WTC11 (cell line): ENCODE data around the gene PITPNC1. TPM values are rescaled to one million over a fixed set of nuclear protein-coding genes. Genes with fewer than 3 reads are reported as not detected.
A peak's percentile ranks its signal among the peaks of the same experiment; 100 is the strongest.

Experiments used
- ATAC-seq: fragments of 200-7000 bp; cut with Tn5 transposase; 2 replicates; pipeline ENCODE4 v1.10.0; 2021; ENCODE audit warnings: mild to moderate bottlenecking, moderate library complexity
- CTCF ChIA-PET: fragments of 300-600 bp; sonication (Branson Sonifier 250); formaldehyde crosslinking; loops from one replicate; lab custom pipeline; 2021; ENCODE audit warnings: antibody characterized with exemption; lab: Charles Lee
- POLR2A ChIA-PET: fragments of 350-600 bp; sonication (Branson Sonifier 250); formaldehyde crosslinking; loops from one replicate; lab custom pipeline; 2021; ENCODE audit warnings: antibody characterized with exemption; lab: Charles Lee
- DNase-seq: peaks from one replicate; pipeline ENCODE4 v3.0.0; 2021; ENCODE audit warnings: low spot score
- H3K27ac Mint-ChIP-seq: 2 replicates; pipeline ENCODE4 v1.8.0; 2021; ENCODE audit warnings: mixed read lengths
- H3K27me3 Mint-ChIP-seq: 2 replicates; pipeline ENCODE4 v1.8.0; 2021; ENCODE audit warnings: low read depth, mild to moderate bottlenecking, moderate library complexity, mixed read lengths
- H3K36me3 Mint-ChIP-seq: 2 replicates; pipeline ENCODE4 v1.8.0; 2021; ENCODE audit warnings: mixed read lengths
- H3K4me1 Mint-ChIP-seq: 2 replicates; pipeline ENCODE4 v1.8.0; 2022; ENCODE audit warnings: mixed read lengths
- H3K4me3 Mint-ChIP-seq: 2 replicates; pipeline ENCODE4 v1.8.0; 2021; ENCODE audit warnings: mild to moderate bottlenecking, moderate library complexity, mixed read lengths
- H3K9me3 Mint-ChIP-seq: 2 replicates; pipeline ENCODE4 v1.8.0; 2021; ENCODE audit warnings: mixed read lengths
- ELF4 ChIP-seq: sonication (generic); formaldehyde crosslinking; IDR thresholded peaks from 2 replicates; pipeline ENCODE4 v1.8.1; 2022; ENCODE audit warnings: low read depth, mild to moderate bottlenecking, moderate library complexity, missing genetic modification reagents
- GABPB1 ChIP-seq: sonication (generic); formaldehyde crosslinking; IDR thresholded peaks from 2 replicates; pipeline ENCODE4 v1.8.1; 2023; ENCODE audit warnings: mild to moderate bottlenecking, missing genetic modification reagents
- GTF2I ChIP-seq: fragments of 250-450 bp; sonication (Bioruptor Pico); conservative IDR thresholded peaks from 2 replicates; pipeline ENCODE4 v1.4.0; 2021; ENCODE audit warnings: mild to moderate bottlenecking
- JUN ChIP-seq: sonication (generic); formaldehyde crosslinking; IDR thresholded peaks from 2 replicates; pipeline ENCODE4 v1.8.0; 2023; ENCODE audit warnings: mild to moderate bottlenecking, missing genetic modification reagents
- OVOL2 ChIP-seq: fragments of 250-450 bp; sonication (Bioruptor Pico); IDR thresholded peaks from 2 replicates; pipeline ENCODE4 v1.9.0; 2021; ENCODE audit warnings: mild to moderate bottlenecking, borderline replicate concordance
- PRDM15 ChIP-seq: sonication (generic); formaldehyde crosslinking; IDR thresholded peaks from 2 replicates; pipeline ENCODE4 v1.8.0; 2022; ENCODE audit warnings: missing genetic modification reagents
- PRRX2 ChIP-seq: fragments of 250-450 bp; sonication (Bioruptor Pico); IDR thresholded peaks from 2 replicates; pipeline ENCODE4 v1.8.0; 2021; ENCODE audit warnings: mild to moderate bottlenecking
- TEAD4 ChIP-seq: sonication (generic); formaldehyde crosslinking; IDR thresholded peaks from 2 replicates; pipeline ENCODE4 v1.8.0; 2022; ENCODE audit warnings: mild to moderate bottlenecking, missing genetic modification reagents
- ZNF121 ChIP-seq: sonication (generic); formaldehyde crosslinking; IDR thresholded peaks from 2 replicates; pipeline ENCODE4 v1.8.0; 2023; ENCODE audit warnings: missing genetic modification reagents
- ZNF317 ChIP-seq: sonication (generic); formaldehyde crosslinking; IDR thresholded peaks from 2 replicates; pipeline ENCODE4 v1.8.1; 2023; ENCODE audit warnings: low read depth, mild to moderate bottlenecking, moderate library complexity, missing genetic modification reagents, borderline replicate concordance
- ZNF416 ChIP-seq: fragments of 250-450 bp; sonication (Bioruptor Pico); IDR thresholded peaks from 2 replicates; pipeline ENCODE4 v1.9.0; 2021; ENCODE audit warnings: mild to moderate bottlenecking, inconsistent platforms
- ZNF671 ChIP-seq: fragments of 250-450 bp; sonication (Bioruptor Pico); IDR thresholded peaks from 2 replicates; pipeline ENCODE4 v1.8.0; 2021; ENCODE audit warnings: mild to moderate bottlenecking
- total RNA-seq: library from RNA; stranded (reverse); gene quantifications from 3 replicates; pipeline ENCODE4 v1.2.3, GENCODE V29; 2021
- TF ChIP-seq, protein P1 (sequence below): fragments of 250-450 bp; sonication (Bioruptor Pico); IDR thresholded peaks from 2 replicates; pipeline ENCODE4 v1.9.0; 2021; ENCODE audit warnings: mild to moderate bottlenecking
- TF ChIP-seq, protein P2 (sequence below): sonication (generic); formaldehyde crosslinking; IDR thresholded peaks from 2 replicates; pipeline ENCODE4 v1.8.0; 2022; ENCODE audit warnings: mild to moderate bottlenecking, missing genetic modification reagents
- TF ChIP-seq, protein P3 (sequence below): sonication (generic); formaldehyde crosslinking; IDR thresholded peaks from 2 replicates; pipeline ENCODE4 v1.8.1; 2023; ENCODE audit warnings: mild to moderate bottlenecking, missing genetic modification reagents, moderate library complexity
- TF ChIP-seq, protein P4 (sequence below): sonication (generic); formaldehyde crosslinking; IDR thresholded peaks from 2 replicates; pipeline ENCODE4 v1.8.0; 2022; ENCODE audit warnings: mild to moderate bottlenecking, missing genetic modification reagents
- TF ChIP-seq, protein P5 (sequence below): fragments of 250-450 bp; sonication (Bioruptor Pico); IDR thresholded peaks from 2 replicates; pipeline ENCODE4 v1.9.0; 2021; ENCODE audit warnings: mild to moderate bottlenecking

The PITPNC1 gene
- total RNA-seq, 1 experiment from 2014 or later: 39.8 TPM

GRCh38 chr17:67422897-67423296 lies 45.8 kb downstream of the PITPNC1 start (continued):
- TF ChIP-seq, protein P1, sequence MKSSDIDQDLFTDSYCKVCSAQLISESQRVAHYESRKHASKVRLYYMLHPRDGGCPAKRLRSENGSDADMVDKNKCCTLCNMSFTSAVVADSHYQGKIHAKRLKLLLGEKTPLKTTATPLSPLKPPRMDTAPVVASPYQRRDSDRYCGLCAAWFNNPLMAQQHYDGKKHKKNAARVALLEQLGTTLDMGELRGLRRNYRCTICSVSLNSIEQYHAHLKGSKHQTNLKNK (CRISPR knock-in tag): no peak
- TF ChIP-seq PRDM15 (CRISPR knock-in tag): no peak

GRCh38 chr17:67425571-67426160 lies 48.6 kb downstream of the PITPNC1 start:
- ChIA-PET POLR2A (no interaction called here), CTCF (no interaction called here)
- no peaks in the 10 kb centered on the region for H3K27me3 Mint-ChIP-seq
- no peak for ATAC-seq
- no peak for DNase-seq
- peaks cover 25% of the 10 kb centered on the region for H3K4me1 Mint-ChIP-seq
- H3K9me3 Mint-ChIP-seq: peaks cover 7% of the 10 kb centered on the region
- H3K36me3 Mint-ChIP-seq: 0 out of 2 replicates have a peak, but pooled peaks cover 6% of the 10 kb centered on the region
- H3K27ac Mint-ChIP-seq: no peak overlapping the region
- H3K4me3 Mint-ChIP-seq: no peak overlapping the region
- TF ChIP-seq GABPB1 (no peak), GTF2I (CRISPR knock-in tag) (0 out of 2 replicates have a peak, but pooled peaks have one; percentile 10), ZNF121 (peak; percentile 89)
- TF ChIP-seq, protein P2, sequence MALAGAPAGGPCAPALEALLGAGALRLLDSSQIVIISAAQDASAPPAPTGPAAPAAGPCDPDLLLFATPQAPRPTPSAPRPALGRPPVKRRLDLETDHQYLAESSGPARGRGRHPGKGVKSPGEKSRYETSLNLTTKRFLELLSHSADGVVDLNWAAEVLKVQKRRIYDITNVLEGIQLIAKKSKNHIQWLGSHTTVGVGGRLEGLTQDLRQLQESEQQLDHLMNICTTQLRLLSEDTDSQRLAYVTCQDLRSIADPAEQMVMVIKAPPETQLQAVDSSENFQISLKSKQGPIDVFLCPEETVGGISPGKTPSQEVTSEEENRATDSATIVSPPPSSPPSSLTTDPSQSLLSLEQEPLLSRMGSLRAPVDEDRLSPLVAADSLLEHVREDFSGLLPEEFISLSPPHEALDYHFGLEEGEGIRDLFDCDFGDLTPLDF (CRISPR knock-in tag): no peak

DNA sequence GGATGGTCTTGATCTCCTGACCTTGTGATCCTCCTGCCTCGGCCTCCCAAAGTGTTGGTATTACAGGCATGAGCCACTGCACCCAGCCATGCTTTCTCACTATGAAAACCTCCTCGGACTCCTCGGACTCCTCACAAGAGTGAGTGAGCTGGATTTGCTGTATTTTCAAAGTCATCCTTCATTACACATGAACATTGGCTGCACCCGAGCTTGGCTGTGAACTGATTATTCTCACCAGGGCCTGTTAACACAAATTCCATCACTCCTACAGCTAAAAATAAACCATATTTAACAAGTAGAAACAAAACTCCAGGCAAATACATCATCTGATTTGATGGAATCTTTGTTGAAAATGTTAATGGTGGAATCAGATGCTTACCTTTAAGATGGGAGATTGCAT lies 50.3 kb downstream of the PITPNC1 start:
- H3K36me3 Mint-ChIP-seq: 0 out of 2 replicates have a peak, but pooled peaks cover 6% of the 10 kb centered on the region
- DNase-seq (no peak), ATAC-seq (no peak)
- H3K9me3 Mint-ChIP-seq: peaks cover 7% of the 10 kb centered on the region
- no peak overlapping the region for H3K4me3 Mint-ChIP-seq
- TF ChIP-seq ZNF317 (no peak), ZNF671 (no peak), TEAD4 (CRISPR knock-in tag) (no peak), OVOL2 (CRISPR knock-in tag) (no peak), ZNF416 (no peak), ELF4 (CRISPR knock-in tag) (no peak), PRRX2 (CRISPR knock-in tag) (no peak), JUN (CRISPR knock-in tag) (no peak)
- TF ChIP-seq, protein P3, sequence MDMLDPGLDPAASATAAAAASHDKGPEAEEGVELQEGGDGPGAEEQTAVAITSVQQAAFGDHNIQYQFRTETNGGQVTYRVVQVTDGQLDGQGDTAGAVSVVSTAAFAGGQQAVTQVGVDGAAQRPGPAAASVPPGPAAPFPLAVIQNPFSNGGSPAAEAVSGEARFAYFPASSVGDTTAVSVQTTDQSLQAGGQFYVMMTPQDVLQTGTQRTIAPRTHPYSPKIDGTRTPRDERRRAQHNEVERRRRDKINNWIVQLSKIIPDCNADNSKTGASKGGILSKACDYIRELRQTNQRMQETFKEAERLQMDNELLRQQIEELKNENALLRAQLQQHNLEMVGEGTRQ: no peak
- TF ChIP-seq, protein P4, sequence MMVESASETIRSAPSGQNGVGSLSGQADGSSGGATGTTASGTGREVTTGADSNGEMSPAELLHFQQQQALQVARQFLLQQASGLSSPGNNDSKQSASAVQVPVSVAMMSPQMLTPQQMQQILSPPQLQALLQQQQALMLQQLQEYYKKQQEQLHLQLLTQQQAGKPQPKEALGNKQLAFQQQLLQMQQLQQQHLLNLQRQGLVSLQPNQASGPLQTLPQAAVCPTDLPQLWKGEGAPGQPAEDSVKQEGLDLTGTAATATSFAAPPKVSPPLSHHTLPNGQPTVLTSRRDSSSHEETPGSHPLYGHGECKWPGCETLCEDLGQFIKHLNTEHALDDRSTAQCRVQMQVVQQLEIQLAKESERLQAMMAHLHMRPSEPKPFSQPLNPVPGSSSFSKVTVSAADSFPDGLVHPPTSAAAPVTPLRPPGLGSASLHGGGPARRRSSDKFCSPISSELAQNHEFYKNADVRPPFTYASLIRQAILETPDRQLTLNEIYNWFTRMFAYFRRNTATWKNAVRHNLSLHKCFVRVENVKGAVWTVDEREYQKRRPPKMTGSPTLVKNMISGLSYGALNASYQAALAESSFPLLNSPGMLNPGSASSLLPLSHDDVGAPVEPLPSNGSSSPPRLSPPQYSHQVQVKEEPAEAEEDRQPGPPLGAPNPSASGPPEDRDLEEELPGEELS (CRISPR knock-in tag): no peak
- TF ChIP-seq, protein P5, sequence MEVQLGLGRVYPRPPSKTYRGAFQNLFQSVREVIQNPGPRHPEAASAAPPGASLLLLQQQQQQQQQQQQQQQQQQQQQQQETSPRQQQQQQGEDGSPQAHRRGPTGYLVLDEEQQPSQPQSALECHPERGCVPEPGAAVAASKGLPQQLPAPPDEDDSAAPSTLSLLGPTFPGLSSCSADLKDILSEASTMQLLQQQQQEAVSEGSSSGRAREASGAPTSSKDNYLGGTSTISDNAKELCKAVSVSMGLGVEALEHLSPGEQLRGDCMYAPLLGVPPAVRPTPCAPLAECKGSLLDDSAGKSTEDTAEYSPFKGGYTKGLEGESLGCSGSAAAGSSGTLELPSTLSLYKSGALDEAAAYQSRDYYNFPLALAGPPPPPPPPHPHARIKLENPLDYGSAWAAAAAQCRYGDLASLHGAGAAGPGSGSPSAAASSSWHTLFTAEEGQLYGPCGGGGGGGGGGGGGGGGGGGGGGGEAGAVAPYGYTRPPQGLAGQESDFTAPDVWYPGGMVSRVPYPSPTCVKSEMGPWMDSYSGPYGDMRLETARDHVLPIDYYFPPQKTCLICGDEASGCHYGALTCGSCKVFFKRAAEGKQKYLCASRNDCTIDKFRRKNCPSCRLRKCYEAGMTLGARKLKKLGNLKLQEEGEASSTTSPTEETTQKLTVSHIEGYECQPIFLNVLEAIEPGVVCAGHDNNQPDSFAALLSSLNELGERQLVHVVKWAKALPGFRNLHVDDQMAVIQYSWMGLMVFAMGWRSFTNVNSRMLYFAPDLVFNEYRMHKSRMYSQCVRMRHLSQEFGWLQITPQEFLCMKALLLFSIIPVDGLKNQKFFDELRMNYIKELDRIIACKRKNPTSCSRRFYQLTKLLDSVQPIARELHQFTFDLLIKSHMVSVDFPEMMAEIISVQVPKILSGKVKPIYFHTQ: no peak
- peaks cover 12% of the 10 kb centered on the region for H3K4me1 Mint-ChIP-seq
- H3K27ac Mint-ChIP-seq: peak overlapping the region; percentile 10; the same call in 1 of the 2 replicates
- no peaks in the 10 kb centered on the region for H3K27me3 Mint-ChIP-seq
- ChIA-PET POLR2A (no interaction called here), CTCF (no interaction called here)
